Mammary epithelial cell (primary cell): ENCODE measurements around the gene ALK.

ENCODE experiments used
- EZH2 ChIP-seq: IDR thresholded peaks from 2 replicates; pipeline ENCODE4 v1.6.1; 2012; ENCODE audit warnings: low read length, inconsistent platforms, borderline replicate concordance
- TF ChIP-seq, protein P1 (sequence below), 2 donors: IDR thresholded peaks in 1 of 2; conservative IDR thresholded peaks in 1 of 2; 2 replicates each; pipeline ENCODE4 v1.5.1; 2011 to 2012; ENCODE audit warnings: inconsistent platforms in 2 of 2, low read length in 2 of 2, mild to moderate bottlenecking in 2 of 2, control low read depth in 1 of 2, low read depth in 1 of 2; ENCODE audit not compliant: insufficient read depth in 1 of 2; ENCODE audit errors: extremely low read depth in 1 of 2

GRCh38 chr2:29834624-29835023, 86.8 kb downstream of the ALK start:
- TF ChIP-seq, protein P1, sequence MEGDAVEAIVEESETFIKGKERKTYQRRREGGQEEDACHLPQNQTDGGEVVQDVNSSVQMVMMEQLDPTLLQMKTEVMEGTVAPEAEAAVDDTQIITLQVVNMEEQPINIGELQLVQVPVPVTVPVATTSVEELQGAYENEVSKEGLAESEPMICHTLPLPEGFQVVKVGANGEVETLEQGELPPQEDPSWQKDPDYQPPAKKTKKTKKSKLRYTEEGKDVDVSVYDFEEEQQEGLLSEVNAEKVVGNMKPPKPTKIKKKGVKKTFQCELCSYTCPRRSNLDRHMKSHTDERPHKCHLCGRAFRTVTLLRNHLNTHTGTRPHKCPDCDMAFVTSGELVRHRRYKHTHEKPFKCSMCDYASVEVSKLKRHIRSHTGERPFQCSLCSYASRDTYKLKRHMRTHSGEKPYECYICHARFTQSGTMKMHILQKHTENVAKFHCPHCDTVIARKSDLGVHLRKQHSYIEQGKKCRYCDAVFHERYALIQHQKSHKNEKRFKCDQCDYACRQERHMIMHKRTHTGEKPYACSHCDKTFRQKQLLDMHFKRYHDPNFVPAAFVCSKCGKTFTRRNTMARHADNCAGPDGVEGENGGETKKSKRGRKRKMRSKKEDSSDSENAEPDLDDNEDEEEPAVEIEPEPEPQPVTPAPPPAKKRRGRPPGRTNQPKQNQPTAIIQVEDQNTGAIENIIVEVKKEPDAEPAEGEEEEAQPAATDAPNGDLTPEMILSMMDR (conservative IDR thresholded peaks at IDR 0.05 in 1 of 2, IDR thresholded peaks at IDR 0.05 in 1 of 2; ENCODE audit: extremely low read depth in 1 of 2, insufficient read depth in 1 of 2, low read depth in 1 of 2, low read length in 2 of 2): no peak
- no peak for TF ChIP-seq EZH2
